MCF 10A (cell line): ENCODE measurements around the gene LTK. TPM values are rescaled to one million over a fixed set of nuclear protein-coding genes. Genes with fewer than 3 reads are reported as not detected.

ENCODE experiments used
- BruUV-seq: library from RNA; stranded (reverse); fragments of 400-500 nt; replicated peaks from 2 replicates; lab custom pipeline; 2021; lab: Mats Ljungman, UMichigan
- CTCF ChIA-PET: fragments of 300-600 bp; sonication (Branson Sonifier 250); formaldehyde crosslinking; extraction: SDS; loops from one replicate; lab custom pipeline; 2021; ENCODE audit warnings: antibody characterized with exemption, inconsistent platforms; lab: Yijun Ruan, JAX
- POLR2A ChIA-PET: fragments of 300-600, 350-650 bp; sonication (Branson Sonifier 250); formaldehyde crosslinking; extraction: SDS; loops from one replicate; lab custom pipeline; 2020; ENCODE audit warnings: antibody characterized with exemption, inconsistent platforms; lab: Yijun Ruan, JAX
- DNase-seq: peaks from one replicate; pipeline ENCODE4 v3.0.0-alpha.2; 2018; ENCODE audit not compliant: unreplicated experiment
- H3K27ac Mint-ChIP-seq: one replicate; pipeline ENCODE4 v1.8.0; 2022; ENCODE audit warnings: mild to moderate bottlenecking, low read depth, mixed read lengths; ENCODE audit not compliant: unreplicated experiment
- H3K27me3 Mint-ChIP-seq: one replicate; pipeline ENCODE4 v1.8.0; 2022; ENCODE audit warnings: mixed read lengths; ENCODE audit not compliant: insufficient read depth, unreplicated experiment
- H3K36me3 Mint-ChIP-seq: one replicate; pipeline ENCODE4 v1.8.0; 2022; ENCODE audit warnings: mild to moderate bottlenecking, moderate library complexity, mixed read lengths; ENCODE audit not compliant: insufficient read depth, unreplicated experiment
- H3K4me1 Mint-ChIP-seq: one replicate; pipeline ENCODE4 v1.8.0; 2022; ENCODE audit warnings: mixed read lengths; ENCODE audit not compliant: insufficient read depth, unreplicated experiment
- H3K4me3 Mint-ChIP-seq: one replicate; pipeline ENCODE4 v1.8.0; 2022; ENCODE audit warnings: mild to moderate bottlenecking, moderate library complexity, mixed read lengths; ENCODE audit not compliant: unreplicated experiment
- H3K9me3 Mint-ChIP-seq: one replicate; pipeline ENCODE4 v1.8.0; 2022; ENCODE audit warnings: mixed read lengths; ENCODE audit not compliant: unreplicated experiment
- CTCF ChIP-seq: fragments of 200-600 bp; IDR thresholded peaks from one replicate; pipeline ENCODE4 v1.8.0; 2022; ENCODE audit warnings: antibody characterized with exemption, mild to moderate bottlenecking; ENCODE audit not compliant: unreplicated experiment
- intact Hi-C: fragments of 100-400 bp; cut with micrococcal nuclease; formaldehyde crosslinking; loops from 2 replicates; pipeline ENCODE4 v1.14.1; 2022
- total RNA-seq: library from RNA; stranded (reverse); gene quantifications from 2 replicates; pipeline ENCODE4 v1.2.3, GENCODE V29; 2022

The LTK gene
- total RNA-seq, 1 experiment from 2014 or later, result not detected

- CTCF ChIA-PET, result no interaction called here
- DNase-seq, result no peak
- BruUV-seq, result no TSS peak
- POLR2A ChIA-PET, result interaction anchor here (1.5 kb wide), 1 partner anchor 11 kb away, joined by 4 read pairs; no protein-coding TSS in a partner anchor
- H3K9me3 Mint-ChIP-seq, result no peaks in the 10 kb centered on the region
- intact Hi-C loops, result no loop called here
- no peak overlapping the region for H3K4me3 Mint-ChIP-seq
- no peak overlapping the region for H3K27ac Mint-ChIP-seq
- TF ChIP-seq CTCF, result no peak
- no peaks in the 10 kb centered on the region for H3K36me3 Mint-ChIP-seq
- H3K27me3 Mint-ChIP-seq, result no peaks in the 10 kb centered on the region
- no peaks in the 10 kb centered on the region for H3K4me1 Mint-ChIP-seq
Observed at GRCh38 chr15:41501191-41501917, 12.3 kb downstream of the LTK start.

GRCh38 chr15:41499109-41499851, 14.3 kb downstream of the LTK start:
- Mint-ChIP-seq H3K27me3 (no peaks in the 10 kb centered on the region), H3K4me1 (no peaks in the 10 kb centered on the region), H3K27ac (no peak overlapping the region), H3K9me3 (no peaks in the 10 kb centered on the region), H3K4me3 (no peak overlapping the region), H3K36me3 (no peaks in the 10 kb centered on the region)
- no peak for DNase-seq
- intact Hi-C loops, result no loop called here
- CTCF ChIA-PET, result no interaction called here
- POLR2A ChIA-PET, result interaction anchor here (1.2 to 1.5 kb wide), 2 partner anchors 9 to 15 kb away, joined by 3 to 4 read pairs; no protein-coding TSS in a partner anchor
- no TSS peak for BruUV-seq
- no peak for TF ChIP-seq CTCF

- intact Hi-C loops, result no loop called here
- Mint-ChIP-seq H3K27ac (no peak overlapping the region), H3K27me3 (no peaks in the 10 kb centered on the region), H3K9me3 (no peaks in the 10 kb centered on the region), H3K4me1 (no peaks in the 10 kb centered on the region), H3K4me3 (no peak overlapping the region), H3K36me3 (no peaks in the 10 kb centered on the region)
- POLR2A ChIA-PET, result interaction anchor here (0.9 to 1.2 kb wide), 2 partner anchors 9 to 14 kb away, joined by 3 read pairs; no protein-coding TSS in a partner anchor
- TF ChIP-seq CTCF, result no peak
- CTCF ChIA-PET, result no interaction called here
- BruUV-seq, result no TSS peak
- DNase-seq, result no peak
Observed at GRCh38 chr15:41498657-41499056, 15.0 kb downstream of the LTK start.
